Hepatocyte (in vitro differentiated cells): ENCODE results near the gene SPSB2. TPM values are rescaled to one million over a fixed set of nuclear protein-coding genes. Genes with fewer than 3 reads are reported as not detected.

ENCODE experiments used
- DNase-seq: peaks from one replicate; pipeline ENCODE4 v3.0.0-alpha.2; 2016; ENCODE audit warnings: low spot score
- H2AFZ ChIP-seq: fragments of 200-600 bp; sonication (generic); 2 replicates; pipeline ENCODE4 v1.6.0; 2016; ENCODE audit warnings: antibody characterized with exemption, mild to moderate bottlenecking
- H3K27ac ChIP-seq: fragments of 200-600 bp; sonication (generic); 2 replicates; pipeline ENCODE4 v1.5.1; 2016; ENCODE audit warnings: mild to moderate bottlenecking
- H3K27me3 ChIP-seq: fragments of 200-600 bp; sonication (generic); 2 replicates; pipeline ENCODE4 v1.6.1; 2016
- H3K36me3 ChIP-seq: fragments of 200-600 bp; sonication (generic); replicated peaks from 2 replicates; pipeline ENCODE4 v1.5.1; 2016; ENCODE audit warnings: low read depth; ENCODE audit not compliant: insufficient read depth
- H3K4me1 ChIP-seq: fragments of 200-600 bp; sonication (generic); 2 replicates; pipeline ENCODE4 v1.5.1; 2016; ENCODE audit warnings: mild to moderate bottlenecking, moderate library complexity; ENCODE audit not compliant: insufficient read depth
- H3K4me2 ChIP-seq: fragments of 200-600 bp; sonication (generic); 2 replicates; pipeline ENCODE4 v1.6.0; 2016
- H3K4me3 ChIP-seq: fragments of 200-600 bp; sonication (generic); 2 replicates; pipeline ENCODE4 v1.5.1; 2016; ENCODE audit warnings: mild to moderate bottlenecking
- H3K79me2 ChIP-seq: fragments of 200-600 bp; sonication (generic); 2 replicates; pipeline ENCODE4 v1.6.0; 2017; ENCODE audit warnings: mild to moderate bottlenecking
- H3K9me2 ChIP-seq: fragments of 200-600 bp; sonication (generic); replicated peaks from 2 replicates; pipeline ENCODE4 v1.6.0; 2017; ENCODE audit warnings: mild to moderate bottlenecking; ENCODE audit not compliant: insufficient read depth
- H3K9me3 ChIP-seq: fragments of 200-600 bp; sonication (generic); 2 replicates; pipeline ENCODE4 v1.5.1; 2016; ENCODE audit warnings: low read depth, mild to moderate bottlenecking
- H4K20me1 ChIP-seq: fragments of 200-600 bp; sonication (generic); 2 replicates; pipeline ENCODE4 v1.6.0; 2016; ENCODE audit warnings: mild to moderate bottlenecking; ENCODE audit not compliant: insufficient read depth, poor library complexity, severe bottlenecking
- CTCF ChIP-seq: fragments of 200-600 bp; sonication (generic); IDR thresholded peaks from 2 replicates; pipeline ENCODE4 v1.5.1; 2016; ENCODE audit warnings: antibody characterized with exemption, mild to moderate bottlenecking; ENCODE audit not compliant: poor library complexity
- EZH2 ChIP-seq: fragments of 200-600 bp; sonication (generic); IDR thresholded peaks from 2 replicates; pipeline ENCODE4 v1.6.1; 2016; ENCODE audit warnings: antibody characterized with exemption, mild to moderate bottlenecking, borderline replicate concordance
- EZH2phosphoT487 ChIP-seq: fragments of 200-600 bp; sonication (generic); IDR thresholded peaks from one replicate; pipeline ENCODE4 v1.6.1; 2018; ENCODE audit warnings: antibody characterized with exemption, mild to moderate bottlenecking, low read depth, moderate library complexity; ENCODE audit not compliant: unreplicated experiment, severe bottlenecking
- WGBS: methylation state at CpG from one replicate; pipeline ENCODE4 v1.1.6; 2016; ENCODE audit warnings: low lambda C conversion rate; ENCODE audit errors: missing lambda C conversion rate; 5-methylcytosine and 5-hydroxymethylcytosine counted together
- polyA plus RNA-seq: library from polyadenylated mRNA; unstranded; fragments of >200 nt; fragmentation: Nextera tagmentation; extraction: Ambion mirVana; gene quantifications from 2 replicates; pipeline ENCODE4 v1.2.1, GENCODE V29; 2016
- total RNA-seq: library from RNA; depleted of rRNA; stranded (reverse); fragments of >200 nt; gene quantifications from 2 replicates; pipeline ENCODE4 v1.2.3, GENCODE V29; 2014

Gene SPSB2
- total and polyA plus RNA-seq, 2 experiments from 2014 or later: 11.0 to 14.1 TPM

- peak within 1 kb of the TSS; percentile 79 for H3K4me2 ChIP-seq
- no peaks in the 10 kb centered on the region for H3K9me3 ChIP-seq
- H3K79me2 ChIP-seq: peaks cover 6% of the 10 kb centered on the region
- no peaks in the 10 kb centered on the region for H4K20me1 ChIP-seq
- TF ChIP-seq EZH2phosphoT487: no peak
- TF ChIP-seq CTCF: peak; percentile 9
- no peak for TF ChIP-seq EZH2
- peak; percentile 60 for DNase-seq
- H3K36me3 ChIP-seq: no peaks in the 10 kb centered on the region
- peaks cover 3% of the 10 kb centered on the region for H3K4me1 ChIP-seq
- under 1% methylated on average over 40 of the region's 60 CpGs for WGBS
- no peaks in the 10 kb centered on the region for H3K9me2 ChIP-seq
- no peaks in the 10 kb centered on the region for H3K27me3 ChIP-seq
- peak within 1 kb of the TSS; percentile 96 for H3K27ac ChIP-seq
- peak within 1 kb of the TSS; percentile 93 for H2AFZ ChIP-seq
- H3K4me3 ChIP-seq: peak within 1 kb of the TSS; percentile 100
Measured at GRCh38 chr12:6827982-6828780, 44.9 kb downstream of the SPSB2 start, which contains the start of gene P3H3. P3H3 (plus strand) TSS chr12:6828407; CDS start chr12:6828441, 34 bp downstream.

GRCh38 chr12:6827437-6827911, 45.6 kb downstream of the SPSB2 start:
- Histone ChIP-seq H3K4me1 (peaks cover 3% of the 10 kb centered on the region), H3K36me3 (no peaks in the 10 kb centered on the region), H3K9me3 (no peaks in the 10 kb centered on the region), H3K27me3 (peaks cover 5% of the 10 kb centered on the region), H4K20me1 (no peaks in the 10 kb centered on the region), H3K4me2 (peak overlapping the region; percentile 79), H2AFZ (no peak overlapping the region), H3K9me2 (no peaks in the 10 kb centered on the region), H3K4me3 (no peak overlapping the region), H3K79me2 (peaks cover 6% of the 10 kb centered on the region), H3K27ac (peak overlapping the region; percentile 59)
- DNase-seq: peak; percentile 91
- TF ChIP-seq EZH2phosphoT487: no peak
- no peak for TF ChIP-seq CTCF
- no peak for TF ChIP-seq EZH2
- WGBS: 11% methylated on average over 8 of the region's 8 CpGs

- WGBS: 85% methylated on average over 22 of the region's 22 CpGs
Measured at GRCh38 chr12:6826734-6827436, 46.2 kb downstream of the SPSB2 start.

More at GRCh38 chr12:6826734-6827436, 46.2 kb downstream of the SPSB2 start:
- Histone ChIP-seq H3K9me3 (no peaks in the 10 kb centered on the region), H4K20me1 (no peaks in the 10 kb centered on the region), H2AFZ (no peak overlapping the region), H3K9me2 (no peaks in the 10 kb centered on the region), H3K27me3 (peaks cover 5% of the 10 kb centered on the region), H3K4me2 (peak overlapping the region; percentile 79), H3K4me1 (peaks cover 3% of the 10 kb centered on the region), H3K79me2 (peaks cover 6% of the 10 kb centered on the region), H3K4me3 (no peak overlapping the region), H3K36me3 (no peaks in the 10 kb centered on the region), H3K27ac (peak overlapping the region; percentile 59)
- TF ChIP-seq EZH2phosphoT487: no peak
- TF ChIP-seq EZH2: no peak
- TF ChIP-seq CTCF: no peak
- DNase-seq: no peak
